ENCODE measurements around the gene PDE5A. TPM values are rescaled to one million over a fixed set of nuclear protein-coding genes. Genes with fewer than 3 reads are reported as not detected.

Gene PDE5A
- total RNA-seq, 1 donor from 2014 or later: 3.2 TPM

DNA sequence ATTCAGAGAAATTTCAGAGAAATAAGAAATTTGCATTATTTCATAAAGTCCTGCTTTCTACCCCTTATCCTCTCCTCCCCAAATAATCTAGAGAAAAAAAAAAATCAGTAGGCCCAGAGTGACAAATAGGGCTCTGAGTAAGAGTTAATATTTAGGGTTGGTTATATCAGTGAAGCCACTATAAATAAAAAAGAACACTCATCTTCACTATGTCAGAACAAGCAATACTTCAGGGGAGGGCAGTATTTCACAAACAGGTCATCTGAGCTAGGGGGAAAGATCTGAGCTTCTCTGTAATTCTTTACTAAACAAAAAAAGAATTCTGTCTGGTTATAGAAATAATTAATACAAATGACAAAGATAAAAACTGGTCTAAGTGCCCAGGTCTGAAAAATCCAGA lies 39.4 kb downstream of the PDE5A start:
- H3K36me3 Mint-ChIP-seq (ENCODE audit: unreplicated experiment): no peaks in the 10 kb centered on the region
- H3K27ac Mint-ChIP-seq (ENCODE audit: unreplicated experiment): no peak overlapping the region
- TF ChIP-seq, protein P1, sequence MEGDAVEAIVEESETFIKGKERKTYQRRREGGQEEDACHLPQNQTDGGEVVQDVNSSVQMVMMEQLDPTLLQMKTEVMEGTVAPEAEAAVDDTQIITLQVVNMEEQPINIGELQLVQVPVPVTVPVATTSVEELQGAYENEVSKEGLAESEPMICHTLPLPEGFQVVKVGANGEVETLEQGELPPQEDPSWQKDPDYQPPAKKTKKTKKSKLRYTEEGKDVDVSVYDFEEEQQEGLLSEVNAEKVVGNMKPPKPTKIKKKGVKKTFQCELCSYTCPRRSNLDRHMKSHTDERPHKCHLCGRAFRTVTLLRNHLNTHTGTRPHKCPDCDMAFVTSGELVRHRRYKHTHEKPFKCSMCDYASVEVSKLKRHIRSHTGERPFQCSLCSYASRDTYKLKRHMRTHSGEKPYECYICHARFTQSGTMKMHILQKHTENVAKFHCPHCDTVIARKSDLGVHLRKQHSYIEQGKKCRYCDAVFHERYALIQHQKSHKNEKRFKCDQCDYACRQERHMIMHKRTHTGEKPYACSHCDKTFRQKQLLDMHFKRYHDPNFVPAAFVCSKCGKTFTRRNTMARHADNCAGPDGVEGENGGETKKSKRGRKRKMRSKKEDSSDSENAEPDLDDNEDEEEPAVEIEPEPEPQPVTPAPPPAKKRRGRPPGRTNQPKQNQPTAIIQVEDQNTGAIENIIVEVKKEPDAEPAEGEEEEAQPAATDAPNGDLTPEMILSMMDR (IDR thresholded peaks at IDR 0.05; ENCODE audit: partially characterized antibody, unreplicated experiment): no peak
- no peak for DNase-seq
- peaks cover 2% of the 10 kb centered on the region for H3K27me3 Mint-ChIP-seq (ENCODE audit: unreplicated experiment)
- no peak overlapping the region for H3K4me3 Mint-ChIP-seq (ENCODE audit: unreplicated experiment)
- no peaks in the 10 kb centered on the region for H3K9me3 Mint-ChIP-seq (ENCODE audit: unreplicated experiment)
- H3K4me1 Mint-ChIP-seq (ENCODE audit: low read depth, unreplicated experiment): peaks cover 3% of the 10 kb centered on the region

- H3K27me3 Mint-ChIP-seq (ENCODE audit: unreplicated experiment): no peaks in the 10 kb centered on the region
- no peak overlapping the region for H3K4me3 Mint-ChIP-seq (ENCODE audit: unreplicated experiment)
- H3K9me3 Mint-ChIP-seq (ENCODE audit: unreplicated experiment): no peaks in the 10 kb centered on the region
- H3K4me1 Mint-ChIP-seq (ENCODE audit: low read depth, unreplicated experiment): no peaks in the 10 kb centered on the region
- TF ChIP-seq, protein P1 (IDR thresholded peaks at IDR 0.05; ENCODE audit: partially characterized antibody, unreplicated experiment): no peak
- H3K36me3 Mint-ChIP-seq (ENCODE audit: unreplicated experiment): no peaks in the 10 kb centered on the region
- no peak overlapping the region for H3K27ac Mint-ChIP-seq (ENCODE audit: unreplicated experiment)
- no peak for DNase-seq
Observed at GRCh38 chr4:119587796-119588195, 40.8 kb downstream of the PDE5A start.

DNA sequence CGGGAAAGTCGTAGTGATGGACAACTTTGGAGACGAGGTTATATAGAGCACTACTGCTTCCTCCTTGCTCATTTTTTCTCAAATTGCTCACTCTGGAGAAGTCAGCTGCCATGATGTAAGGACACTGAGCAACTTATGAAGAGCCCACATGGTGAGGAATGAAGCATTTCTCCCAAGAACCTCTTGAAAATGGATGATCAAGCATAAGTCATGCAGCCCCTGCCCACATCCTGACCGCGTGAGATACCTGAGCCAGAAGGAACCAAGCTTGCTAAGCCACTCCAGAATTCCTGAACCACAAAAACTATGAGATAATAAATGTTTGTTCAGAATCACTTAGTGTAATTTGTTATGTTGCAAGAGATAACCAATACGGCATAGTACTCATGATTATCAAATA lies 42.8 kb downstream of the PDE5A start:
- H3K27me3 Mint-ChIP-seq (ENCODE audit: unreplicated experiment): no peaks in the 10 kb centered on the region
- TF ChIP-seq, protein P1 (IDR thresholded peaks at IDR 0.05; ENCODE audit: partially characterized antibody, unreplicated experiment): no peak
- H3K4me3 Mint-ChIP-seq (ENCODE audit: unreplicated experiment): no peak overlapping the region
- no peaks in the 10 kb centered on the region for H3K4me1 Mint-ChIP-seq (ENCODE audit: low read depth, unreplicated experiment)
- no peaks in the 10 kb centered on the region for H3K36me3 Mint-ChIP-seq (ENCODE audit: unreplicated experiment)
- no peak for DNase-seq
- H3K27ac Mint-ChIP-seq (ENCODE audit: unreplicated experiment): no peak overlapping the region
- H3K9me3 Mint-ChIP-seq (ENCODE audit: unreplicated experiment): no peaks in the 10 kb centered on the region

DNA sequence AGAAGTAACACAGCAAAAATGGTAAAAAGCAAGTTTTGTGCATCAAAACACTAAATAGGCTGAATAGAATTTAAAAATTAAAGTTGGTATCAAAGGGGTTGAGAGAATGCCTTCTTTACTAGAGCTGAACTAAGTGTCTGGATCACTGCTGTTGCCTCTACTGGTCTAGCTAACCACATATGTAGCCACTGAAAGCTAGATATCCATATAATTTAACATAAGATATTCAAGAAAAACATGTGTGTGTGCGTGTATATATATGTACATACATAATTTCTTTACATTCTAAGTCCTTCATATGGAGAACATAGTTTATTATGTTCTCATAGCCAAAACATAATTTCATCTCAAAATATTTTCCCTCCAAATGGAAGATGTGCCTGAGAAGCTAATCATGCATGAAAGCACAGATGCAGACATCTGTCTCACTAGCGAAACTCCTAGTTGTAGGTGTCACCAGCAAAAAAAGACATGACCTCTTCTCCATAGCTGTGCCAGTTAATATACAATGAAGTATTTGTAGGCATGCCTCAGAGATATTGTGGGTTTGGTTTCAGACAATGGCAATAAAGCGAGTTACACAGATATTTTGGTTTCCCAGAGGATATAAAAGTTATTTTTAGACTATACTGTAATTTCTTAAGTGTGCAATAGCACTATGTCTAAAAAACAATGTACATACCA lies 47.3 kb downstream of the PDE5A start:
- H3K4me1 Mint-ChIP-seq (ENCODE audit: low read depth, unreplicated experiment): no peaks in the 10 kb centered on the region
- no peak overlapping the region for H3K4me3 Mint-ChIP-seq (ENCODE audit: unreplicated experiment)

GRCh38 chr4:119580293-119580692 lies 48.3 kb downstream of the PDE5A start:
- H3K27ac Mint-ChIP-seq (ENCODE audit: unreplicated experiment): no peak overlapping the region
- no peak overlapping the region for H3K4me3 Mint-ChIP-seq (ENCODE audit: unreplicated experiment)
- DNase-seq: no peak
- no peaks in the 10 kb centered on the region for H3K4me1 Mint-ChIP-seq (ENCODE audit: low read depth, unreplicated experiment)
- H3K36me3 Mint-ChIP-seq (ENCODE audit: unreplicated experiment): no peaks in the 10 kb centered on the region
- TF ChIP-seq, protein P1 (IDR thresholded peaks at IDR 0.05; ENCODE audit: partially characterized antibody, unreplicated experiment): no peak
- H3K9me3 Mint-ChIP-seq (ENCODE audit: unreplicated experiment): peaks cover 2% of the 10 kb centered on the region
- peaks cover 2% of the 10 kb centered on the region for H3K27me3 Mint-ChIP-seq (ENCODE audit: unreplicated experiment)

More for the DNA sequence above, 47.3 kb downstream of the PDE5A start:
- no peak overlapping the region for H3K27ac Mint-ChIP-seq (ENCODE audit: unreplicated experiment)
- TF ChIP-seq, protein P1 (IDR thresholded peaks at IDR 0.05; ENCODE audit: partially characterized antibody, unreplicated experiment): no peak
- no peaks in the 10 kb centered on the region for H3K36me3 Mint-ChIP-seq (ENCODE audit: unreplicated experiment)
- H3K27me3 Mint-ChIP-seq (ENCODE audit: unreplicated experiment): peaks cover 2% of the 10 kb centered on the region
- peaks cover 2% of the 10 kb centered on the region for H3K9me3 Mint-ChIP-seq (ENCODE audit: unreplicated experiment)
- no peak for DNase-seq
